K562 (cell line): ENCODE data around the gene LRPAP1. TPM values are rescaled to one million over a fixed set of nuclear protein-coding genes. Genes with fewer than 3 reads are reported as not detected.

Source experiments
- ATAC-seq: fragments of 200-7000 bp; cut with Tn5 transposase; 3 replicates; pipeline ENCODE4 v1.9.1; 2020; ENCODE audit warnings: moderate library complexity
- BruUV-seq: library from RNA; stranded (reverse); fragments of 400-500 nt; replicated peaks from 2 replicates; lab custom pipeline; 2021; lab: Mats Ljungman, UMichigan
- CTCF ChIA-PET: fragments of 300-600 bp; formaldehyde crosslinking; extraction: SDS; loops from one replicate; lab custom pipeline; 2021; ENCODE audit warnings: low intra/inter-chr PET ratio; lab: Yijun Ruan, JAX
- POLR2A ChIA-PET: fragments of 300-600, 350-650 bp; sonication (Branson Sonifier 250); formaldehyde crosslinking; extraction: SDS; loops from one replicate; lab custom pipeline; 2021; ENCODE audit warnings: antibody characterized with exemption, inconsistent platforms; lab: Yijun Ruan, JAX
- DNase-seq, 4 experiments: peaks; one replicate each; pipeline versions ENCODE4 v3.0.0 to v3.0.0-alpha.2; 2011 to 2018; ENCODE audit warnings: low spot score in 3 of 4, mixed read lengths in 3 of 4; ENCODE audit errors: extremely low read depth in 1 of 4
- FAIRE-seq: peaks from 2 replicates; lab custom pipeline; 2011; peaks lifted over from hg19 to GRCh38; lab: Jason Lieb, UNC
- H2AFZ ChIP-seq: 2 replicates; pipeline ENCODE4 v1.6.0; 2011; ENCODE audit warnings: low read depth, low read length, control low read depth, inconsistent platforms
- H3K27ac ChIP-seq: fragments of 200-600 bp; 3 replicates; pipeline ENCODE4 v1.8.0; 2011; ENCODE audit warnings: low read depth, mild to moderate bottlenecking, control low read depth, inconsistent platforms, low read length, moderate library complexity, mixed read lengths; ENCODE audit errors: extremely low read depth
- H3K27me3 ChIP-seq, 2 experiments: fragments of 300-600 bp in 1 of 2; 2 replicates in 1 of 2; 3 replicates in 1 of 2; pipeline versions ENCODE4 v1.6.0 to v1.8.0; 2011; ENCODE audit warnings: inconsistent platforms in 2 of 2, low read length in 2 of 2, mild to moderate bottlenecking in 1 of 2, mixed read lengths in 1 of 2, moderate library complexity in 1 of 2; ENCODE audit not compliant: control insufficient read depth in 2 of 2, insufficient read depth in 2 of 2
- H3K36me3 ChIP-seq: fragments of 300-600 bp; 3 replicates; pipeline ENCODE4 v1.8.0; 2011; ENCODE audit warnings: mild to moderate bottlenecking, low read length, inconsistent platforms; ENCODE audit not compliant: control insufficient read depth, insufficient read depth
- H3K4me1 ChIP-seq, 2 experiments: fragments of 200-600 bp in 1 of 2; replicated peaks in 1 of 2; 2 replicates in 1 of 2; 3 replicates in 1 of 2; pipeline versions ENCODE4 v1.5.1 to v1.8.0; 2011; ENCODE audit warnings: inconsistent platforms in 2 of 2, low read length in 2 of 2, mild to moderate bottlenecking in 1 of 2, mixed read lengths in 1 of 2, moderate library complexity in 1 of 2; ENCODE audit not compliant: control insufficient read depth in 2 of 2, insufficient read depth in 2 of 2
- H3K4me2 ChIP-seq: 2 replicates; pipeline ENCODE4 v1.6.1; 2011; ENCODE audit warnings: low read length, control low read depth, inconsistent platforms, mixed read lengths; ENCODE audit not compliant: insufficient read depth
- H3K4me3 ChIP-seq: fragments of 200-600 bp; sonication (generic), shearing (Covaris generic); 2 replicates; pipeline ENCODE4 v1.5.1; 2016; ENCODE audit warnings: control low read depth, inconsistent platforms
- H3K79me2 ChIP-seq: fragments of 200-600 bp; 3 replicates; pipeline ENCODE4 v1.8.0; 2011; ENCODE audit warnings: low read length, inconsistent platforms; ENCODE audit not compliant: control insufficient read depth, insufficient read depth
- H3K9ac ChIP-seq, 2 experiments: 2 replicates each; pipeline versions ENCODE4 v1.6.0 to v1.6.1; 2011; ENCODE audit warnings: low read depth in 2 of 2, low read length in 2 of 2, control low read depth in 1 of 2, inconsistent platforms in 1 of 2, mild to moderate bottlenecking in 1 of 2, mixed read lengths in 1 of 2; ENCODE audit not compliant: insufficient read depth in 1 of 2
- H3K9me1 ChIP-seq: one replicate; pipeline ENCODE4 v1.6.0; 2011; ENCODE audit warnings: inconsistent platforms, mild to moderate bottlenecking, low read length, moderate library complexity; ENCODE audit not compliant: control insufficient read depth, insufficient read depth
- H3K9me3 ChIP-seq: replicated peaks from 2 replicates; pipeline ENCODE4 v1.5.1; 2011; ENCODE audit warnings: low read depth, low read length, inconsistent platforms; ENCODE audit not compliant: control insufficient read depth, insufficient read depth
- H4K20me1 ChIP-seq: replicated peaks from 2 replicates; pipeline ENCODE4 v1.6.1; 2011; ENCODE audit warnings: low read length, inconsistent platforms, mixed read lengths; ENCODE audit not compliant: control insufficient read depth, insufficient read depth
- FOS ChIP-seq: IDR thresholded peaks from 3 replicates; pipeline ENCODE4 v1.6.1; 2011; ENCODE audit not compliant: insufficient read length; ENCODE audit errors: extremely low read depth
- GTF2B ChIP-seq: IDR thresholded peaks from 2 replicates; pipeline ENCODE4 v1.6.1; 2011; ENCODE audit not compliant: insufficient read length; ENCODE audit errors: extremely low read depth
- HMGXB4 ChIP-seq: sonication (generic); formaldehyde crosslinking; IDR thresholded peaks from 2 replicates; pipeline ENCODE4 v1.8.1; 2023; ENCODE audit warnings: mild to moderate bottlenecking, missing genetic modification reagents
- ID3 ChIP-seq, 2 experiments: fragments of 250-450 bp in 1 of 2; fragments of 450-650 bp in 1 of 2; sonication (Bioruptor Pico) in 1 of 2; IDR thresholded peaks; 2 replicates each; pipeline versions ENCODE4 v1.6.1 to v1.8.0; 2016 to 2021; ENCODE audit warnings: mild to moderate bottlenecking in 2 of 2, moderate library complexity in 2 of 2, missing compliant biosample characterization in 1 of 2, missing genetic modification characterization in 1 of 2
- KLF1 ChIP-seq: fragments of 450-650 bp; IDR thresholded peaks from 2 replicates; pipeline ENCODE4 v1.6.1; 2016; ENCODE audit warnings: missing genetic modification characterization, missing compliant biosample characterization
- NFIC ChIP-seq: fragments of 450-650 bp; IDR thresholded peaks from 2 replicates; pipeline ENCODE4 v1.6.1; 2017; ENCODE audit warnings: mild to moderate bottlenecking, inconsistent platforms
- POLR2A ChIP-seq: fragments of 450-650 bp; conservative IDR thresholded peaks from 2 replicates; pipeline ENCODE4 v1.6.1; 2016
- TCF7 ChIP-seq: sonication (generic); IDR thresholded peaks from 2 replicates; pipeline ENCODE4 v1.6.1; 2016; ENCODE audit warnings: antibody characterized with exemption, borderline replicate concordance
- ZEB2 ChIP-seq: fragments of 450-650 bp; IDR thresholded peaks from 2 replicates; pipeline ENCODE4 v1.6.1; 2016
- ZNF512 ChIP-seq: IDR thresholded peaks from 2 replicates; pipeline ENCODE4 v1.6.1; 2016; ENCODE audit warnings: missing genetic modification characterization, missing compliant biosample characterization
- WGBS: fragments of 100-300 bp; shearing (Covaris generic); methylation state at CpG from one replicate; pipeline ENCODE4 v1.1.6; 2016; ENCODE audit warnings: low coverage, mixed read lengths; ENCODE audit not compliant: insufficient coverage; ENCODE audit errors: missing lambda C conversion rate; 5-methylcytosine and 5-hydroxymethylcytosine counted together
- in situ Hi-C: fragments of 300-500 bp; cut with MboI; formaldehyde crosslinking; loops from 4 replicates; pipeline ENCODE4 v1.15.0; 2018; ENCODE audit warnings: inconsistent platforms, mixed read lengths
- intact Hi-C: fragments of 100-400 bp; cut with micrococcal nuclease; formaldehyde crosslinking; loops from 2 replicates; pipeline ENCODE4 v1.14.2; 2022
- polyA plus RNA-seq, 8 experiments: library from polyadenylated mRNA; depleted of rRNA in 4 of 8; stranded (reverse) in 5 of 8; unstranded in 3 of 8; fragments of >200 nt; fragmentation: Nextera tagmentation in 2 of 8; fragmentation: Illumina TruSeq in 1 of 8; extraction: Ambion mirVana in 2 of 8; extraction: Trizol in 1 of 8; gene quantifications; 2 replicates each; pipeline versions ENCODE4 v1.2.1 to v1.2.3, GENCODE V29; 2011 to 2014; ENCODE audit warnings: inconsistent platforms in 1 of 8, missing spikeins in 1 of 8
- total RNA-seq, 7 experiments: library from RNA; depleted of rRNA in 6 of 7; stranded (reverse); fragments of >200 nt in 6 of 7; fragmentation: Illumina TruSeq in 2 of 7; extraction: Trizol in 2 of 7; gene quantifications; 2 replicates each; pipeline versions ENCODE4 v1.2.1 to v1.2.3, GENCODE V29; 2011 to 2021; ENCODE audit warnings: low replicate concordance in 1 of 7

Gene LRPAP1
- total and polyA plus RNA-seq, 9 of the 15 experiments (the other 6 are each of a cell fraction or from before 2014, with no cell fraction given) = 1.1 to 75.5 (median 41.8) TPM

GRCh38 chr4:3524349-3524748 is 7.9 kb downstream of the LRPAP1 start:
- intact Hi-C loops (no loop called here), in situ Hi-C loops (no loop called here)
- H2AFZ ChIP-seq = no peak overlapping the region
- no TSS peak for BruUV-seq
- H3K4me1 ChIP-seq = peaks cover 0 to 32% of the 10 kb centered on the region in 2 experiments; a peak in 2 of 5 replicates
- H3K36me3 ChIP-seq = peaks cover 69% of the 10 kb centered on the region; the same call in 2 of the 3 replicates
- TF ChIP-seq GTF2B (no peak), NFIC (peak; percentile 20; the same call in 1 of the 2 replicates)
- H4K20me1 ChIP-seq = peaks cover 9% of the 10 kb centered on the region; the same call in 1 of the 2 replicates
- no peaks in the 10 kb centered on the region for H3K9me1 ChIP-seq
- ChIA-PET POLR2A (no interaction called here), CTCF (no interaction called here)
- no peaks in the 10 kb centered on the region for H3K27me3 ChIP-seq
- H3K4me2 ChIP-seq = no peak overlapping the region
- DNase-seq (no peak), FAIRE-seq (no peak), ATAC-seq (no peak)
- no peak overlapping the region for H3K9ac ChIP-seq
- H3K4me3 ChIP-seq = no peak overlapping the region
- no peak overlapping the region for H3K27ac ChIP-seq
- 95% methylated on average over 8 of the region's 8 CpGs for WGBS
- no peaks in the 10 kb centered on the region for H3K9me3 ChIP-seq
- H3K79me2 ChIP-seq = peaks cover 11% of the 10 kb centered on the region

GRCh38 chr4:3523628-3524221 is 8.5 kb downstream of the LRPAP1 start:
- in situ Hi-C loops (no loop called here), intact Hi-C loops (no loop called here)
- H3K27ac ChIP-seq = no peak overlapping the region
- ChIA-PET CTCF (no interaction called here), POLR2A (no interaction called here)
- peaks cover 7% of the 10 kb centered on the region; the same call in 1 of the 2 replicates for H4K20me1 ChIP-seq
- H3K36me3 ChIP-seq = peaks cover 72% of the 10 kb centered on the region; the same call in 2 of the 3 replicates
- no peaks in the 10 kb centered on the region for H3K9me1 ChIP-seq
- peaks cover 7% of the 10 kb centered on the region for H3K79me2 ChIP-seq
- H3K9me3 ChIP-seq = no peaks in the 10 kb centered on the region
- ATAC-seq = no peak
- H2AFZ ChIP-seq = no peak overlapping the region
- no peak overlapping the region for H3K4me2 ChIP-seq
- no TSS peak for BruUV-seq
- H3K4me3 ChIP-seq = no peak overlapping the region
- H3K27me3 ChIP-seq = no peaks in the 10 kb centered on the region
- no peak for FAIRE-seq
- no peak for DNase-seq
- H3K4me1 ChIP-seq = peaks cover 0 to 29% of the 10 kb centered on the region in 2 experiments; a peak in 2 of 5 replicates
- WGBS = 95% methylated on average over 19 of the region's 24 CpGs
- no peak overlapping the region for H3K9ac ChIP-seq
- TF ChIP-seq ID3 (CRISPR knock-in tag; IDR thresholded peaks at IDR 0.05) (no peak), ID3 (tag; IDR thresholded peaks at IDR 0.05) (no peak), ZEB2 (no peak), ZNF512 (tag) (no peak), HMGXB4 (CRISPR knock-in tag) (no peak), KLF1 (no peak), FOS (no peak), TCF7 (no peak), POLR2A (no peak)
